Measurements from ENCODE around the gene CNGB1. TPM values are rescaled to one million over a fixed set of nuclear protein-coding genes. Genes with fewer than 3 reads are reported as not detected.

Gene CNGB1
- total RNA-seq, 1 donor from 2014 or later = not detected

DNA sequence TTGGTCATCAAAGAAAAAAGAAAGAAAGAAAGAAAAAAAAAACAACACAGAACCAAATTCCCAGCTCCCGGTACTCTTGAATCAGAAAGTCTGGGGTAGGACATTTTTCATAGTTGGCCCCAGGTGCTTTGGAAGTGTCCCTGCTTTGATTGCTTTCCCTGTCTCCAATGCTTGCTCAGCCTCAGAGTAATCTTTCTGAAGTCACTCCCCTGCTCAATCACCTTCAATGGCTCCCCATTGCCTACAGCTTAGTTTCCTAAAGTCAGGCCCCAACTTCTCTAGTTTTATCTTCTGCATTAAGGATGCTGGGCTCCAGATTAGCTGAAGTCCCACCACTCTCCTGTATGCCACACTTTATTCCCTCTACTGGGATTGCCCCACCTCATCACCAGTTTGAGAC is 17.1 kb downstream of the CNGB1 start:
- no peak for DNase-seq (ENCODE audit: low spot score)
- Mint-ChIP-seq H3K4me1 (ENCODE audit: unreplicated experiment) (no peaks in the 10 kb centered on the region), H3K4me3 (ENCODE audit: unreplicated experiment) (no peak overlapping the region), H3K36me3 (ENCODE audit: low read depth, unreplicated experiment) (no peaks in the 10 kb centered on the region), H3K27me3 (ENCODE audit: unreplicated experiment) (peaks cover 2% of the 10 kb centered on the region), H3K27ac (ENCODE audit: unreplicated experiment) (no peak overlapping the region), H3K9me3 (ENCODE audit: unreplicated experiment) (no peaks in the 10 kb centered on the region)
- TF ChIP-seq, protein P1, sequence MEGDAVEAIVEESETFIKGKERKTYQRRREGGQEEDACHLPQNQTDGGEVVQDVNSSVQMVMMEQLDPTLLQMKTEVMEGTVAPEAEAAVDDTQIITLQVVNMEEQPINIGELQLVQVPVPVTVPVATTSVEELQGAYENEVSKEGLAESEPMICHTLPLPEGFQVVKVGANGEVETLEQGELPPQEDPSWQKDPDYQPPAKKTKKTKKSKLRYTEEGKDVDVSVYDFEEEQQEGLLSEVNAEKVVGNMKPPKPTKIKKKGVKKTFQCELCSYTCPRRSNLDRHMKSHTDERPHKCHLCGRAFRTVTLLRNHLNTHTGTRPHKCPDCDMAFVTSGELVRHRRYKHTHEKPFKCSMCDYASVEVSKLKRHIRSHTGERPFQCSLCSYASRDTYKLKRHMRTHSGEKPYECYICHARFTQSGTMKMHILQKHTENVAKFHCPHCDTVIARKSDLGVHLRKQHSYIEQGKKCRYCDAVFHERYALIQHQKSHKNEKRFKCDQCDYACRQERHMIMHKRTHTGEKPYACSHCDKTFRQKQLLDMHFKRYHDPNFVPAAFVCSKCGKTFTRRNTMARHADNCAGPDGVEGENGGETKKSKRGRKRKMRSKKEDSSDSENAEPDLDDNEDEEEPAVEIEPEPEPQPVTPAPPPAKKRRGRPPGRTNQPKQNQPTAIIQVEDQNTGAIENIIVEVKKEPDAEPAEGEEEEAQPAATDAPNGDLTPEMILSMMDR (IDR thresholded peaks at IDR 0.05; ENCODE audit: unreplicated experiment) = no peak

DNA sequence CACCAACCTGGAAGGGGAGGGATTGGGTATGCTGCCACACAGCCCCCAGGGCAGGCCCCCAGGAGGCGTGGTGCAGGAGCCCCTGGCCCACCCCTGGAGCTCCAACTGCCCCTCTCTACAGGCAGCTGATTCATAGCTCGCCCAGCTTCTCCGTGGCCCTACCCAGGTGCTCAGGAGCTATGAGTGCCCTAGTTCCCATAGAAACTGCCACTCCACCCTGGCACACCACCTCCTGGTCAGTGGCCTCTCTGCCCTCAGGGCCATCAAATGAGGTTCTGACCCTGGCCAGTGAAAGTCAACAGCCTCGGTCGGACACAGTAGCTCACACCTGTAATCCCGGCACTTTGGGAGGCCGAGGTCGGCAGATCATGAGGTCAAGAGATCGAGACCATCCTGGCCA is 18.0 kb downstream of the CNGB1 start:
- Mint-ChIP-seq H3K36me3 (ENCODE audit: low read depth, unreplicated experiment) (no peaks in the 10 kb centered on the region), H3K9me3 (ENCODE audit: unreplicated experiment) (no peaks in the 10 kb centered on the region), H3K4me3 (ENCODE audit: unreplicated experiment) (no peak overlapping the region), H3K4me1 (ENCODE audit: unreplicated experiment) (no peaks in the 10 kb centered on the region), H3K27me3 (ENCODE audit: unreplicated experiment) (peaks cover 2% of the 10 kb centered on the region), H3K27ac (ENCODE audit: unreplicated experiment) (no peak overlapping the region)
- TF ChIP-seq, protein P1 (IDR thresholded peaks at IDR 0.05; ENCODE audit: unreplicated experiment) = no peak
- DNase-seq (ENCODE audit: low spot score) = no peak

GRCh38 chr16:57951204-57951960 is 19.5 kb downstream of the CNGB1 start:
- H3K27me3 Mint-ChIP-seq (ENCODE audit: unreplicated experiment) = peaks cover 2% of the 10 kb centered on the region

DNA sequence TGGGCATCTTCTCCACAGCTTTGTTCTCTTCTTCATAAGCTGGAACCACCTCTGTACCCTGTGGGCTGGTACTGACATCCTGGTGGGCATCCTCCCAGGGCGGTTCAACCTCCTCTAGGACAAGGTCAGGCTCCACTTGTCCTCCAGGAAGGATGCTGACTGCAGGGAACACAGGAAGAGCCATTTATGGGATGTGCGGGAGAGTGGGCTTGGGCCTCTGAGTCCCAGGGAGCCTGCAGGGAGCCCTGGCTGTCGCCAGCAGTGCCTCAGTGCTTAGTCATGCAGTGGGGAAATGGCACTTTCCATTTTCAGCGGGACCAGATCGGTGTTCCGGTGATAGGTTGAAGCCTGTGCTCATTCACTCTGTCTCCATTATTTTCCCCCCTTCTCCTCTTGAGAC is 20.5 kb downstream of the CNGB1 start:
- no peak overlapping the region for H3K4me3 Mint-ChIP-seq (ENCODE audit: unreplicated experiment)
- peaks cover 2% of the 10 kb centered on the region for H3K27me3 Mint-ChIP-seq (ENCODE audit: unreplicated experiment)
- no peak overlapping the region for H3K27ac Mint-ChIP-seq (ENCODE audit: unreplicated experiment)
- no peaks in the 10 kb centered on the region for H3K36me3 Mint-ChIP-seq (ENCODE audit: low read depth, unreplicated experiment)
- no peak for DNase-seq (ENCODE audit: low spot score)
- no peaks in the 10 kb centered on the region for H3K9me3 Mint-ChIP-seq (ENCODE audit: unreplicated experiment)
- no peaks in the 10 kb centered on the region for H3K4me1 Mint-ChIP-seq (ENCODE audit: unreplicated experiment)
- TF ChIP-seq, protein P1 (IDR thresholded peaks at IDR 0.05; ENCODE audit: unreplicated experiment) = no peak

More at GRCh38 chr16:57951204-57951960, 19.5 kb downstream of the CNGB1 start:
- TF ChIP-seq, protein P1 (IDR thresholded peaks at IDR 0.05; ENCODE audit: unreplicated experiment) = no peak
- Mint-ChIP-seq H3K36me3 (ENCODE audit: low read depth, unreplicated experiment) (no peaks in the 10 kb centered on the region), H3K9me3 (ENCODE audit: unreplicated experiment) (no peaks in the 10 kb centered on the region), H3K4me3 (ENCODE audit: unreplicated experiment) (no peak overlapping the region), H3K4me1 (ENCODE audit: unreplicated experiment) (no peaks in the 10 kb centered on the region), H3K27ac (ENCODE audit: unreplicated experiment) (no peak overlapping the region)
- no peak for DNase-seq (ENCODE audit: low spot score)

GRCh38 chr16:57949595-57950238 is 21.2 kb downstream of the CNGB1 start:
- TF ChIP-seq, protein P1 (IDR thresholded peaks at IDR 0.05; ENCODE audit: unreplicated experiment) = no peak
- H3K9me3 Mint-ChIP-seq (ENCODE audit: unreplicated experiment) = no peaks in the 10 kb centered on the region
- H3K4me1 Mint-ChIP-seq (ENCODE audit: unreplicated experiment) = no peaks in the 10 kb centered on the region
- H3K27ac Mint-ChIP-seq (ENCODE audit: unreplicated experiment) = peak overlapping the region; percentile 6
- H3K4me3 Mint-ChIP-seq (ENCODE audit: unreplicated experiment) = no peak overlapping the region
- no peaks in the 10 kb centered on the region for H3K36me3 Mint-ChIP-seq (ENCODE audit: low read depth, unreplicated experiment)
- peaks cover 2% of the 10 kb centered on the region for H3K27me3 Mint-ChIP-seq (ENCODE audit: unreplicated experiment)
- DNase-seq (ENCODE audit: low spot score) = no peak
